ENCODE data around the gene OFD1.

GRCh38 chrX:13699183-13699826, 35.2 kb upstream of the OFD1 start:
- no peak for TF ChIP-seq POLR2A (IDR thresholded peaks at IDR 0.05)
- TF ChIP-seq CTCF (IDR thresholded peaks at IDR 0.05) = no peak
- no peak for TF ChIP-seq POLR2AphosphoS5 (IDR thresholded peaks at IDR 0.05)

Data from breast epithelium (tissue), 3 donors.